DMS53 treated with DMSO at 0.1 percent for 48 hours (cell line): Measurements from ENCODE around the gene GLI2.

Experiments used
- DNase-seq: peaks from one replicate; lab custom pipeline; 2025; ENCODE audit not compliant: unreplicated experiment; lab: John Stamatoyannopoulos, UW

Gene GLI2

DNA sequence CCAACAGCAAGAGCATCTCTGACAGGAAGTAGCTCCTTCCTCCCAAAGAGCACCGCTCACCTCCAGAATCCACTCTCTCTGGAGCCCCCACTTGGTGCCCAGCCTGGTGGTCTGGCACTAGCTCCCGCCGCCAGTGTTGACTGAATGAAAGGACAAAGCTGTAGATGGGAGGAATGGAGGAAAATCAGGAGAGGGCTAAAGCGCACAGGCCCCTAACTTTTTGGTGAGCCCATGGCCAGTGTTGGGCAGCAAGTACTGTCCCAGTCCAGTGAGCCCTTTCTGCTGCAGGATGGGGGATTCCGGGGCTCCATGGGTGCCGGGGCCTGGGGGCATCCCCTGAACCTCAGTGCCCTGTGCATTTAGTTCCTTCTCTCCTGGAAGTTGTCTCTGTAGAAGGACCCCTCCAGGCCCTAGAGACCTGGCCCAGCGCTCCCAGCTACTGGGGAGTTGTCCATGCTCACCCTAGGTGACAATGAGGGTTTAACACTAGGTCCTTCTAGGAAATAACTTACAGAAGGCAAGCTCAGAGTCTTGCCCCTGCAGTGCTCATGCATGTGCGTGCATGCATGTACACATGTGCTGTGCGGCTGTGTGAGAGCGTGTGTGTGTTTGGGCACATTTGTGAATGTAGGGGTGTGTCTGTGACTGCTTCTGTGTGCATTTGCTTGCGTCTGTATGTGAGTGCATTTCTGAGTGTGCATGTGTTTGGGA, 33.6 kb downstream of the GLI2 start:
- DNase-seq: no peak

DNA sequence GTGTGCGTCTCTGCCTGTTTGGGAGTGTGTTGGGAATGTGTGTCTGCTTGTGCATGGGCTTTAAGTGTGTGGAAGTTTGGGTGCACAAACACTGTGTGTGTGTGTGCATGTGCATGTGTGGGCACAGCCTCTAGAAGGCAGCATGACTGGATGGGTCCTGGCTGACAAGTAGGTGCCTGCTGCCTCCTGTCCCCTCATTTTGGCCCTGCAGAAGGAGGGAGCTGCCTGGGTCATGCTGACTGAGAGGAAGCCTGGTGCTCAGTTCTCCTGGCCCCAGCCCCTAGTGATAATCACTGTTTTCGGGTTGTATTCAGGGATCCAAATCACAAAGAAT, 34.1 kb downstream of the GLI2 start:
- DNase-seq: no peak

DNA sequence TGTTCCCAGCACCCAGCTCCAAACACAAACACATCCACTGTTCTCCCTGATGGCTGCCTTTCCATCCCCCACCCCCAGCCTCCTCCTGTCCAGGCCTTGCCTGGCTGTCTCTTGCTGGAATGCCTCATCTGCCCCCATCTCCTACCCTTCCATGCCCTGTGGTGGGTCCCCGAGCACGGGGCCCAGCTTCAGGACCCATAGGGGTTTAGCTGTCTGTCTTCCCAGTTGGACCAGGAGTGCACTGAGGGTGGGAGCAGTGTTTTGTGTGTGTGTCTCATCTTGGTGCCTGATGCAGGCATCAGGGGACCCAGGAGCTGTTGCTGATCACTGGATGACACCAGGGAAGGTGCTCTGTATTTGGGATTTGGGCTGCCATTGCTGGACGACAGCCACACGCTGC, 34.5 kb downstream of the GLI2 start:
- no peak for DNase-seq

DNA sequence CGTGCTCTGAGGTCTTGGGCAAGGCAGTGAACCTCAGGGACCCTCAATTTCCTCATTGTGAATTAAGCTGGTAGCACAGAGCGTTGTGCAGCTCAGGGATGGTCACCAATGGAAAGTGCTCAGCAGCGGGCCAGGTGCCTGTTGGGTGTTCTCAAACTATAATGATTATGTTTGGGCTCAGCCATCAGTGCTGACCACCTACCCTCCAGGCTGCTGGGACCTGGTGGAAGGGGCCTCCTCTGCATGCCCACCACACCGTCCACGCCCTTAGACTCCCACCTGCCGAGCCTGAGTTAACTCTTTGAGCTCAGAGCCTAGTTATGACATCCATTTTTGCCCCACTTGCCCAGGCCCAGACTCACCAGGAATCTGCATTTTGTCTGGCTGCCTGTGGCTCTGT, 35.0 kb downstream of the GLI2 start:
- no peak for DNase-seq

GRCh38 chr2:120771111-120771780, 35.6 kb downstream of the GLI2 start:
- no peak for DNase-seq

DNA sequence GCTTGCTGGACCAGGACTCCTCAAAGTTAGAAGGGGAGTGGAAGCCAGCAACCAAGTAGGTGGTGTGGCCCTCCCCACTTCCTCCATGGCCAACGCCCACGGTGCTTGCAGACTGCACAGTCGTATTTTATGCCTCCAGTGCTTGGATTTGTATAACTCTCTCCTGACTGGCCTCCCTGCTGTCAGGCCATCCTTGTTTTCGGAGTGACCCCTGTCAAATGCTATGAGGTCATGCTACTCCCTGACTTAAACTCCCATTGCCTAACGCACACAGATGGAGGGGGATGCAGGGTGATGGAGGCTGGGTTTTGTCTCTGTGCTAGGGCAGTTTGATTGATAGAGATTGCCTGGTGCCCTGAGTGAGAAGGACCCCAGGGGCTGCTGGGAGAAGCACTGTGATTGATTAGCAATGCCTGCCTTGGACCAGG, 36.1 kb downstream of the GLI2 start:
- no peak for DNase-seq

- DNase-seq: no peak
These were observed 36.6 kb downstream of the GLI2 start for GRCh38 chr2:120772261-120772660.

GRCh38 chr2:120773186-120773800, 37.6 kb downstream of the GLI2 start:
- DNase-seq: no peak

- no peak for DNase-seq
These were observed 39.0 kb downstream of the GLI2 start for GRCh38 chr2:120774557-120775160.

DNA sequence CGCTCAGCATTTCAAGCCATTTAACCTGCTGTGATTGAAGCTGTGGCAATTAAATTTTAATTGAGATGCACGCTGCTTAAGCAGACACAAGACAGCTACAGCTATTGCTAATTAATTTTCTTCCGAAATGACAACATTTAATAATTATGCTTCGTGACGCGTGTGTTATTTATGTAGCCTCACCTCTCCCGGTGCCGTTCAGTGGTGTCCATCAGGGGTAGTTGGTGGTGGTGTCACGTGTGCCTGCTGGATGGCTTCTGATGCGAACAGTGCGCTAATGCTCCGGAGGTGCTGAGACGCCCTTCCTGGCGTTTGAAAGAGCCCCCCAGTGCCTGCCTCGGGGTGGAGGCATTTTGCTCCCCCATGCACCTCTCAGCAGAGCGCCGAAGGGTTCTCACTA, 39.5 kb downstream of the GLI2 start:
- no peak for DNase-seq

DNA sequence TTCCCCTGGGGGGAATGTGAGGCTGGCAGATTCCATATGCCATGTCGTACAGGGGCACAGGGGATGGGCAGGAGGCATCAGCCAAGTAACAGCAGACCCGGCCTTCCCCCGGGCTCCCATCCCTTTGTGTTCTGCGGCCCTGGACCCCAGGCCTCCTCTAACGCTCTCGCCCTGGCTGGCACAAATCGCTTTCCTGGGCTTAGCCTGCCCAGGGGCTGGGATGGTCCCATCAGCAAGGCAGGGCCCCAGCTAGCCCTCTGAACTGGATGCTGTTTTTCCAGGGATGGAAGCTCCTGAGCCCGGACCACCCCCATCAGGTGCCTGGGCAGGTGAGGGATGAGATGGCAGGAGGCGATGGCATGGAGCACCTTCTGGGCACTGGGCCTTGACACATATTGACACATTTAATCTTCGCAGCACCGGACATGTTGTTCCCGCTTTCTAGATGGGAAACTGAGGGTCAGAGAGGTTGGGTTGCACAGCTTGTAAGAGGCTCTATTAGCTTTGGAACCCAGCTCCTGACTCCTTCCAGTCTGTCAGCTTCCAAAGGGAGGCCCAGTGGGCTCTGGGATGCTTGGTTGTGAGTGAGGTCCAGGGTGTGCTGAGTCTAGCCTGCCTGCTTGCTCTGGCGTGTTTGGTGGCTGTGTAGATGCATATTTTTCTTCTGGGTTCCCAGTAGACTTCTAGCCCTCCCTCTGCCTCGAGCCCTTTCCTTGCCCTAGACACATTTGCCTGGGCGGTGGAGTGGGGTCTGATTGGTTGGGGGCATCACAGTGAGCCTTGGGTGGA, 40.3 kb downstream of the GLI2 start:
- DNase-seq: no peak

GRCh38 chr2:120776649-120777048, 41.0 kb downstream of the GLI2 start:
- DNase-seq: no peak

- no peak for DNase-seq
These were observed 41.6 kb downstream of the GLI2 start for GRCh38 chr2:120777170-120777751.

GRCh38 chr2:120777787-120778186, 42.1 kb downstream of the GLI2 start:
- no peak for DNase-seq

GRCh38 chr2:120778244-120778643, 42.6 kb downstream of the GLI2 start:
- DNase-seq: no peak

- DNase-seq: no peak
These were observed 44.2 kb downstream of the GLI2 start for GRCh38 chr2:120779781-120780283.

- DNase-seq: no peak
These were observed 44.7 kb downstream of the GLI2 start for GRCh38 chr2:120780402-120780801.

- no peak for DNase-seq
These were observed 47.7 kb downstream of the GLI2 start for GRCh38 chr2:120783371-120783791.

GRCh38 chr2:120783969-120784372, 48.3 kb downstream of the GLI2 start:
- DNase-seq: no peak
